H4 (cell line): Measurements from ENCODE around the gene SLC9A9. TPM values are rescaled to one million over a fixed set of nuclear protein-coding genes. Genes with fewer than 3 reads are reported as not detected.

Experiments
- DNase-seq: peaks from one replicate; pipeline ENCODE4 v3.0.0-alpha.2; 2015; ENCODE audit warnings: low spot score
- total RNA-seq: library from RNA; depleted of rRNA; stranded (reverse); fragments of >200 nt; shearing (Covaris generic); gene quantifications from 2 replicates; pipeline ENCODE4 v1.2.3, GENCODE V29; 2014

SLC9A9 gene
- total RNA-seq, 1 experiment from 2014 or later = 10.8 TPM

DNA sequence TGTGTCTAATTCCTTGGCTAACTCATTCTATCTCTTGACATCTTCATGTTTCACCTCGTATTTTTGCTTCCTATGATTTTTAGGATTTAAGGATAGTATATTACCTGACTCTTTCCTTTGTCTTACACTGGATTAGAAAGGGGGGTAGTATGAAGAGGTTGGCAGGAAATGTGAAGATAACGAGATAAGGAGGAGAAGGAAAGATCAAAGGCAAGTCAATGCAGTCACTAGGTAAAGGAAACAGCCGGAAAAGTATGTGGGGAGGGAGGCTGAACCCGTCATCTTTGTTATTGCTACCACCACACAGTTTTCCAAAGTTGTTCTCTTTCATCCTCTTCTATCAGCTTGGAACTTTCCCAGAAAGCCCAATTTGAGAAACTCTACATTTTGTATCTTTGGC lies 90.6 kb downstream of the SLC9A9 start:
- no peak for DNase-seq

DNA sequence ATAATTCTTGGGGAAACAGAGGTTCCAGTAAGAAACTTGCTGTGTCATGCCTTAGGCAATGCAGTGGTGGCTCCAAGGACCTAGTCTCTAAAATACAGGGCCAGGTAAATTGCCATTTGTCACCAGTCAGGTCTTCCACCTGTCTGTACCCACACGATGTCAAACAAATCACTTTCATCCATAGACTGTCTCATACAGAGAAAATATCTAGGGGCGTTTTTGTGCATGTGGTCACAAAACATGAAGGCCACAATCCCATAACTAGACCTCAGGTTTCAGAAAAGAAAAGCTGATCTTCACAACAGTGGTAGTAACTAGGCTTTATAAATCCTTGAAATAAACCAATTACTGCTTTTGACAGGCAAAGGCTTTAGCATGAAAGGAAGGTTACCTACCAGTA lies 92.3 kb downstream of the SLC9A9 start:
- no peak for DNase-seq

DNA sequence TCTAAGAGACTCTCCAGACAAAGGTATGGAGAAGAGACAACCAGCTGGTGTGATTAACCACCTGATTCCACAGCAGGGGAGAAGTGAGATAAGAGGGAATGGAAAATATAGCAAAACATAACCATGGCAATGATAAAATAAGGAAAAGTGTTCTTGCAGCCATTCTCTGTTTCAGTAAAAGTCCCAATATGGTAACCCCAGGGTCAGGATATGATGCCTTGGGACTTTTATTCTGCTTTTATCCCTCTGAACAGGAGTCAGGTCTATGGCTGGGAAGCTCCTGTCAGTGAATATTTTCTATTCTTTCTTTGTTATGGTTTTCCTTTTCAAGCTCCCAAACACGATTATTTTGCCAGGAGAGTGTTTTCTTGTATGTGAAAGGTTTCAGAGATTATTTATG lies 94.2 kb downstream of the SLC9A9 start:
- no peak for DNase-seq

DNA sequence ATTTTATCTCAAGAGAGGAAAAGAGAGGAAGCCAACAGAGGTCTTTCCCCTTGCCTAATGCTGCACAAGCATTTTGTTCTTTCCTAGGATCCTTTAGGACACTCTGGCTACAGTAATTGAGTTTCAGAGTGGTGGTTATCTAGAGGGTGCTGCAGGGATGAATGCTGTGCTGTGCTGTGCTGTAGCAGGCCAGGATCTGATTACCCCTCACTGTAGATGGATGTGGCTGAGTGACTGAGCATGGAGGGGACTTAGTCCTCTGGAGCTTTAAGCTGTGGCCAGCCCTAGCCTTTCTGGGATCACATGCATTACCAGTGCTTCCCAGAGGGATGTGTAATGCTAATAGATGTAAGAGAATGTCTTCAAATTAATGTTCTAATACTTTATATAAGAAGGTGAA lies 94.8 kb downstream of the SLC9A9 start:
- DNase-seq = no peak

DNA sequence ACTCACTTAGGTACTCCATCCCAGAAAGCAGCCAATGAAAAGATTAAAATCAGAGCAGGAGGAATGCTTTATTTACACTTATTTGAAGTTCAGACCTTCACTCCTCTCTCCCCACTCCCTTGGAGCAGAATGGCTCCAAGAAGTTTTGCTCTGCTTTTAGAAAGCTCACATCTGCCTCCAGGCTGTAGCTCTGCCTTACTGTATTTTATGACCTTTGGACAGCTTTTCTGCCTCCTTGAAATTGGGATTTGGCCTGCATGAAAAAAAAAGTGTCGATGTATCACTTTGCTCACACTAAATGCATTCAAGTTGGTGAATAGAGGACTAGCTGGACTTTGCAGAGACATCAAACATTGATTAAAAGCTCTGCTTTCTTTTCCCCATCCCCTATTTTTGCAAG lies 95.3 kb downstream of the SLC9A9 start:
- DNase-seq = no peak

DNA sequence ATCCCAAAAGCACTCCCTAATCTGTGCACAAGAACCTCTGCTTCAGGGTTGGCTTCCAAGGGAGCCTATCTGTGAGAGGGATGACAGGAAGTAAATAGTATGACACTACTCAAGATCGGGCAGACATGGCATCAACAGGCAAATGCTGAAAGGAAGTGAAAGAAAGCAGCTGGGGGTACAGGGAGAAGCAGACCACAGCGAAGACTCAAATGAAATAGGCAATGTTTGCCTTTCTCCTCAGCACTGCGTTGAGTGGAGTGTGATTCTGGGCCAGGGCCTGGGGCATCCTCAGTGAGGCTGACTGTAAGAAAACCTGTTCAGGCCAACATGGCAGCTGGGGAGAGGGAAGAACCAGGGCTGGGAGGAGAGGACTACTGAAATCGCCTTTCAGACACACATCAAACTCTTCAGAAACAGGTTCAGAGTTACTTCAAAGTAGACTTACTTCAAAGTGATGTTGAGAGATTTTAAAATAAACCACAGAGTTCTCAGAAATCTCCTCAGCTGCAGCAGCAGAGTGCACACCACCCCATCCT lies 96.6 kb downstream of the SLC9A9 start:
- DNase-seq = no peak

DNA sequence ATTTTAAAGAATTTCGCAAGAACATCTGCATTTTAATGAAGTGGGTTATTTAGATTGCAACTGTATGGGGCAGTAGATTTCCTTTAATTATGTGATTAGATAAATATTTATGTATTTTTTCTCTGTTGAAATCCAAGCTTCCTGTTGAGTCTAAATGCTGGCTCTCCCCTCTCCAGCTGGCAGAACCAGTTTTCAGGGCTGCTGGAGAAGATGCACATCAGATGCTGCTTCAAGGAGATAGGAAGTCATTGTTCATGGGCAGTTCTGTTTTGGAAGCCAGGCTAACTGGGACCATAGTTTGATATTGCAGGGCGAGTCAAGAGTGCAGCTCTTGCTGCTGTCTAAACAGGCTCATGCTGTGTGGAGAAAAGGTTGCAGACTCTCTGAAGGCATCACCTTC lies 97.4 kb downstream of the SLC9A9 start:
- DNase-seq = no peak

DNA sequence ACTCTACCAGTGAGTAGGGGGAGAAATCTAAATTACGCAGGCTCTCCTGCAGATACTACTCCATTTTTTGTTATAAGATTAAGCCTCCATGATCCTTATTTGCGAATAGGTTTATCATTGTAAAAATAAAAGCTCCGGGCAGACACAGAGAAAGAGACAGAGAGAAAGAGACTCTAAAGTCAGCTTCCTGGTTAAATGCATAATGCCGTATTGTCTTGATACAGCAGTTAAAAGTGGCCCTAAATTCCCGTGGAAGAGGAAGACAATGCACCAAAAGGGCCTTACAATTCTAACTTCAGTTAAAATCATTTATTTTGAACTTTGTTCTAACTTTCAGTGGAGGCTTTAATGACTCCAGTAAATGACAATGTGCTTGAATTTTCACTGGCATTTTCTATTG lies 98.3 kb downstream of the SLC9A9 start:
- DNase-seq = no peak

DNA sequence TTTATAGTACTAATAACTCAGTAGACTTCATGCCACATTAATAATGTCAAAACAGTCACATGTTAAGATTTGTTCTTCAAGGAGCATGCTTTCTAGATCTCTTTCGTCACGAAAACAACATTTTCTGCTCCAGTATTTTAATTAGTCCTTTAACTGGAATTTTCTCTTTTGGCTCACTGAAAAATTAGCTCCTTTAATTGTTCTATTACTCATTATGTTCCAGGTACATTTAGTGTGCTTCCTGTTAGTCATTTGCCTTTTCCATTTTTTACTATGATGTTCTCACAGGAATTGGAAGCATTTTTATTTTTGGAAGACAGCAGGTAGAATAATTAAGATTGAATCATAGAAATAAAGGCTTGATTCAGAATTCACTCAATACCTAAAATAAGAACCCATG lies 111.2 kb downstream of the SLC9A9 start:
- no peak for DNase-seq

DNA sequence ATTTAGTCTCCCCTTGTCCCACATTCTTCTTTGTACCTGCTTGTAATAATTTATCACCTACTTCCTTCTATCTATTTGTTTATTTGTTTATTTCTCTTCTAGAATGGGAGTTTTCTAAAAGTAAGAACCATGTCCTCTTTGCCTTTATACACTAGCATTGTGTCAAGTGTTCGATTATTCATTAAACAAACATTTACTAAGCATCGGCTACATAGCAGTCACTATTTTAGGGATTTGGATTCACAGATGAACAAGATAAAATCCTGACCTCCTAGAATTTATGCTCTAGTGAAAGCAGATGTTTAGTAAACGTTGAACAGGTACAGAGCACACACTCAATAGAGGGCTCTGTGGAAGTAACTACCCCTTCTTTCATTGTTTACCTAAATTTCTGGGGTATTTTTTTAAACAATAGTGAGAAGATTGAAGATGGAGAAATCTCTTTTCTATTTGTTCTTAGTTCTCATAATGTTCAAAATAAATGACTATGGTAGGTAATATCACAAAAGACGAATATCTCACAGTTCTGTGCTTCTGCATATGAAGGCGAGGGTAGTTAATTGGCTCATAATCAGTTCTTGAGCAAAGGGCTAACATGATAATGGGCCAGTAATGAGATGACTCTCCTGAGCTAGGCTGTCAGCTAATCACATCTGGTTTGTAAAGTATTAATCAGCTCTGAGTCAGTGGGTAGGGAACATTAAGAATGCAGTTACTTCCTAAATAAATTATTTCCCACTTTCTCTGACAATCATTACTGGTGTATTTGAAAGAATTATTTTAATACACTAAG lies 111.9 kb downstream of the SLC9A9 start:
- DNase-seq = no peak

DNA sequence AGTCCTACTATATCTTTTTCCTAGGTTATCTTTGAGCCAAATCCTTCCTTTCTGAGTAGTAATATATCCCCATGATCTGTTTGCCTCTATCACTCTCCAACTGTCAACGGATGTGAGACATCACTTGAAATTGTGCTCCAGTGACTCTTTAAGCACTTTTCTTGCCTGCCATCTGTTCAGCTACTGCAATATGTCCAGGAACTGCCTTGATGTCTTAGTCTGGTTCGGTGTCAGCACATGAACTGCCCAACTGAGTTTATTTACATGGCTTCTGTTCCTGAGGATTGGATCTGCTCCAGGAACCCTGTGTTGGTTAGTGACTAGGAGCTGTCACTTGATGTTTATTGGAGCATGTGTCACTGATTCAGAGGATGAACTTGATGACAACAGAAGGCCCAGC lies 116.5 kb downstream of the SLC9A9 start:
- no peak for DNase-seq

DNA sequence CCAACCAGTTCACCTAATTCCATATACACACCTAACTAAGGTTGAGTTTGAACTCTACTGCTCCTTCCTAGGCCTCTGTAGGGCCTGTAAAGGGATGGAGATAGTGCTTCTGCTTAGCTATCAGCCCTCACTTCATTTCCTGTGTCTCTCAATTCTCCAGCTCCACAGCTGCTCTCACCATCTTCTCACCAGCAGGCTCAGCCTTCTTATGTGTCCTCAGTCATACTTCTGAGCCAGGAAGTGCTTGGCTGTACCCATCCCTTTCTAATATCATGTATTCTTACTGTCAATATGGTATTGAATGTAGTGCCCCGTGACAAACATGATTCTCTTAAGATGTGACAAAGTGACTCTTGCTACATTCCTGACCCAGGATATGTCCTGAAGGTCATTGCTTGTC lies 116.9 kb downstream of the SLC9A9 start:
- no peak for DNase-seq

DNA sequence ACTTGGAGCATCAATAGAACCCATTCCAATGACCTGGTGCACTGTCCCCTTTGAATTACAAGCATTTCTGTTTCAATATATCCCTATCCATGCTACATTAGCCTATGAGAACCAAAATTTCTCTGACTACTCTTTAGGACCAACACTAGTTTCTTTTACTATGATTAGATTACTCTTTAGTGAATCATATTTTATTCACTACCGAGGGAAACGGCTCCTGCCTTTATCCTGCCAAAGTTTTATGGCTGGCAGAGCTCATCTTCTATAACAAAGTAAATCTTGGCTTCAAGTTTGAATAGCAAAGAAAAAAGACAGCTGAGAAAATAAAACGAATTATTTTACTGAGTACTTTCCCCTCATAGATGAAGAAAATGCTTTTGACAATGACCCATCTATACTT lies 120.9 kb downstream of the SLC9A9 start:
- no peak for DNase-seq

DNA sequence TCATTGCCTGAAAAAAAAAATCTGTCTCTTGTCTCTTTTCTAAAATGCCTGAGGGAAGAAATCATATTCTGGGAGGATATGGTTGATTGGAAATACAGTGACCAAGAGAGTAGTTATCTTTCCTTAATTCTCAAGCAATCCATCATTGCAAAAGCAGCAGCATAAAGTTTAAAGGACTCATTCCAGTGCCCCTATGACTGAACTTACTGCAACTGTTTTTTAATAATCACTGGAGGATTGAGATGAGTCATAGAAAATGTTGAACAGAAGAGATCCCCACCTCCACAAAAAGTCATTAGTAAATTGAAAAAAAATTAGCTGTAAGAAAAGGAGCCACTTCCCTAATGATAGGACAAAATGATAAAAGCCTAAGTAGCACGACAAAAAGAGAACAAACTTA lies 121.5 kb downstream of the SLC9A9 start:
- no peak for DNase-seq

DNA sequence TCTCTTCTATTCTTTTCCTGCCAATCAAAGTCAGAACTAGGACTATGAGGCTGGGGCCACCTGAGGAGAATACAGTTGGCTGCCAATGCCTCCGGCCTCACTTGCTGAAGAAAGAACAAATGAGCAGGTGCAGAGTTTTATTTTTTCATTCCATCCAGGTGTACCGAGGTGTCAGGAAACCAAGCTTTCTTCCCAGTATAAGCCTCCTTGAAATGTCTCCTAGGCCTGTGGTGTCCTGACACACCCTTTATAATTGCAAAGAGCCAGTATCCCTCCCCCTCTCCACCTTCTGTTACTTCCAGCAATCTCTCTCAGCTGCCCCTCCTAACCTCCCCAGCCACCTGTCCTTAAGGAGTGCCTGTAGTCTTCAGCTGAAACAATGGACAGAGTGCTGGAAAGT lies 127.9 kb downstream of the SLC9A9 start:
- DNase-seq = no peak

DNA sequence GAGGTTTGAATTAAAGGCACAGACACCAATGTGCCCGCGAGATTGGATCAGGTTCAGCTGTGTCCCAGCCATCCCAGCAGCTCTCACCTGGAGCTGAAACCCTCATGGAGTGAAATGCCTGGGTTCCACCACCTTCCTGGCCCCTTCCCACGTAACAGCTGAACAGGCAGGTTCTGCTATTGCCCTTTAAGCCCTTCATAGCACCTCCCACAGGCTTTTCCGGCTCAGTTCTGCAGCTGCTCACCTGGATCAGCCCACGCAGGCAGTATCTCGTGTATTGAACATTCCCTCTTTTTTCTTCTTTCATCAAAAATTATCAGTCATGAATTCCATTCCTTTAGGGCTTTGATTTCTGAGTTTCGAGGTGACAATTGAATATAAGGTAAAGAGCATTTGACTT lies 129.8 kb downstream of the SLC9A9 start:
- no peak for DNase-seq

DNA sequence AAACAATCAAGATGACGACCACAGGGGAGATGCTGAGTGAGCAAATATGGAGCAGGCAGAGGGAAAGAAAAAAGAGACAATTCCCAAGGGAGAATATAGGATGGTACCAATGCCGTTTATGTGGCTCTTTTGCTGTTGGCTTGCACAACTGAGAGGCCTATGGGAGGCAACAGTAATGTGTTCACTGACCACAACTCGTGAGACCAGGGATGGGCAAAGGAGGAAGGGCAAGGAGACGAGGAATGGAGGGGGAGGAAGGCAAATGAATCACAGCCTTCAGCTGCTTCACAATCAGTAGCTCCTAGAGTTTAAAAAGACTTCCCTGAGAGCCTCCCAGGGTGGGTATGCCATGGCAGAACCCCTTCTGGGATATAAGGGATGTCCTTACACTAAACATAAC lies 131.5 kb downstream of the SLC9A9 start:
- DNase-seq = no peak

DNA sequence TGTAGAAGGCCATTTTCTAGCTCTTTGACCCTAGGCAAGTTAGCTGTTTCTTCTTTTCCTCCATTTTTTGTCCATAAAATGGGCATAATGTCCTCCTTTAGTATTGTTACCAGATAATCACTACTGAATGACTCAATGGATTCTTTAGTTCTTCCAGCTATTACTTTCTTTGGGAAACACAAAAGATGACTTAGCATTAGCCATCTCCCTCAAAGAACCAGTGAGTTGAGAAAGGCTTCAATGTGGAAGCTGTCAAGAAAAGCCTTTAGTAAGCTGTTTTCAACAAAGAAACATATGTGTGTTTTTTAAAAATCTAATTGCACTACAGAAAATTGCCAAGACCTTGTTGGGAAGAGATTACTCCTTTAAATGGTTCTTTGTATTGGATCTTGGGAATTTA lies 135.7 kb downstream of the SLC9A9 start:
- no peak for DNase-seq

DNA sequence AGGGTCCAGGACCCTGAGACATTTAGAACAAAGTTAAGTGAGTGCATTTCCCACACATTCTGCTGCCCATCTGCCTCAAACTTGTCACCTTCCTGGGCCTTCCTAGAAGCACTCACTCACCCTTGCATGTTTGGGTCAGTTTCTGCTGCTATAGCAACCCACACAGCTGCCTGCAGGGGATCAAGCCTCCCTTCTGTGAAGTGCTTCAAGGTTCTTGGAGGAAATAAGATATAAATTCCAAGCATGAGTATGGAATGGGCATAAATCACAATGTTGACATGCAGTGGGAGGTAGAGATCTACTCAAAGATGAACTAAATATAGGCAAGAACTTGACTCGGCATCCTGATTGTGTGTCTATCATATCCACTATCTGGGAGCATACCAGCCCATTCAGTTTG lies 140.4 kb downstream of the SLC9A9 start:
- no peak for DNase-seq

DNA sequence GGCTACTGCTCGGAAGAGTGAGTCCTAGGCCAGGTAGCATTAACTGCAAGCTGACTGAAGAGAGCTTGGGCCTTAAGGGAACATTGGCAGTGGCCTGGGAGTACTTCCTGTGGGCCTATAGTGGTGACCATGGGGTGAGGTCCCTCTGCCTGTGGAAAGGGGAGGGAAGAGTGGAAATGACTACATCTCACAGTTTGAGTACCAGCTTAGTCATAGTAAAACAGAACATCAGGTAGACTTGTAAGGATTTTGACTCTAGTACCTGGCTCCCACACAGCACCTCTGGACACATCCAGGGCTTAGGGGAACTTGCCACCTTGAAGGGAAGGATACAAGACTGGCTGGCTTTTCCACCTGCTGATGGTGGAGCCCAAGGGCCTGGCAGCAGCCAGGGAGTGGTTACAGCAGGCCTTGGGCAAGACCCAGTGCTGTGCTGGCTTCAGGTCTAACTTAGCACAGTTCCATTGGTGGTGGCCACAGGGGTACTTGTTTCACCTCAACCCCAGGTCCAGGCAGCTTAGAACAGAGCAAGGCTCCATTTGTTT lies 147.8 kb downstream of the SLC9A9 start:
- DNase-seq = no peak

DNA sequence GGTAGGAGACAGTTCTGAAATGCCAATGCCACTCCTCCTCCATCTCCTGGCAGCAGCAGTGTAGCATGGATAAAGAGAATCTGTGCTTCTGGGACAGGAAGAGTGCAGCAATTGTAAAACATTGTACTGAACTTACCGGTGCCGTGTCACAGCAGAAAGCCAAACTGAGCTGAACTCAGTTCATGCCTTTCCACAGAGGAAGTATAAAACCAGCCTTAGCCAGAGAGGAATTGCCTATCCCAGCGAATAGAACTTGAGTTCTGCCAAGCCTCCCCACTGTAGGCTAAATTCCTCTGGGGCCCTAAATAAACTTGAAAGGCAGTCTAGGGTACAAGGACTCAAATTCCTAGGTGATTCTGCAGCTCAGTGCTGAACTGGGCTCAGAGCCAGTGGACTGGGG lies 148.8 kb downstream of the SLC9A9 start:
- no peak for DNase-seq

DNA sequence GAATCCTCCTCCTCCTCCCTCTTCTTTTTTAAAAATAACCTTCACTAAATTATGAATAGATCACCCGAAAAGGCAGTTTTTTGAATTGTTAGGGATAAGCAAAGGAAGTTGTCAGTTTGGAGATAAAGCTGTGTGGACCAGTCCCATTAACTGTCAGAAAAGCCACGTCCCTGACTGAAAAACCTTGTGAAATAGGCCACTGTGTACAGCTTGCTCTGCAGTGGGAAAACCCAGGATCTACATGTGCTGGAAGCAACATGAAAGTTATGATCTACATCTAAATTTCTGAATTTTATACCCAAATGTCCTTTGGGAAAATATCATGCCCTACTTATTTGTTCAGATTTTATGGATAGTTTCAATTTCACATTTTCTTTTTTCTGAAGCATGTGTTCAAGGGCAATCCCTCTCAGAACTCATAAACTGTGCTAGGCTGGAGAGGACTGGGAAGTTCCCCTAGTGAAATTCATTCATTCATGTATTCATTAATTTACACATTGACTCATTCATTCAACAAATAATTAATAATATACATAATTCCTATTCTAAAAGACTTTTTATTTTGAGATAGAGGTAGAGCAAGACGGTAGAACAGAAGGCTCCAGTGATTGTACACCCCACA lies 149.5 kb downstream of the SLC9A9 start:
- no peak for DNase-seq

DNA sequence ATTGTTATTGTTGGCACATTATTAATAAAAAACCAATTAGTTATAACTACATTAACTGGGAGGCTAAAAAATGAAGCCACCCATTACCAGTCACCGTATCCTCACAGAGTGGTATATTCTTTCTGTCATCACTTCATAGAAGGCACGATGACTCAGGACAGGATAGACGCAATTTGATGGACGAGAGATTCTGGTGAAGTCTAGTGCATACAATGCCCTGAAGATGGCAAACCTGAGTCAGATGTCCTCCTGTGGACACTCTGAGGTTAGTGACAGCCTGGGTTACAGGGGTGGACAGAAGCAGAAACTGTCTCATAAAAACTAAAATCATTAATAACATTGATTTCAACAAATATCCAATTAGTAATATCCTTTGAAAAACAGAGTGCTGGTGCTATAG lies 150.3 kb downstream of the SLC9A9 start:
- DNase-seq = no peak
